CD4-positive, alpha-beta memory T cell (primary cell): ENCODE data around the gene APOL2. TPM values are rescaled to one million over a fixed set of nuclear protein-coding genes. Genes with fewer than 3 reads are reported as not detected.
A peak's percentile ranks its signal among the peaks of the same experiment; 100 is the strongest.
"Not testable (repeated sequence)": the region's sequence is repeated elsewhere in the genome, so short reads cannot be mapped to it uniquely, and the experiment has no call there.

Experiments
- CTCF ChIA-PET: fragments of 350-600 bp; sonication (Branson Sonifier 250); formaldehyde crosslinking; loops from one replicate; lab custom pipeline; 2021; ENCODE audit warnings: inconsistent platforms; ENCODE audit not compliant: partially characterized antibody; lab: Charles Lee
- POLR2A ChIA-PET: fragments of 350-600 bp; sonication (Branson Sonifier 250); formaldehyde crosslinking; loops from one replicate; lab custom pipeline; 2021; ENCODE audit not compliant: partially characterized antibody; lab: Charles Lee
- DNase-seq, 5 donors: peaks; one replicate each; pipeline versions ENCODE4 v3.0.0 to v3.0.0-alpha.2; 2020 to 2022; ENCODE audit warnings: mixed read lengths in 1 of 5
- H3K27ac ChIP-seq: one replicate; pipeline ENCODE4 v1.7.0; 2013; ENCODE audit warnings: low read depth, low read length
- H3K27me3 ChIP-seq: 2 replicates; pipeline ENCODE4 v1.7.0; 2013; ENCODE audit warnings: mild to moderate bottlenecking, low read length, moderate library complexity; ENCODE audit not compliant: insufficient read depth
- H3K36me3 ChIP-seq: 2 replicates; pipeline ENCODE4 v1.7.0; 2013; ENCODE audit warnings: mild to moderate bottlenecking, low read length, moderate library complexity; ENCODE audit not compliant: insufficient read depth
- H3K4me1 ChIP-seq: 2 replicates; pipeline ENCODE4 v1.7.0; 2013; ENCODE audit warnings: mild to moderate bottlenecking, low read length, moderate library complexity; ENCODE audit not compliant: insufficient read depth
- H3K4me3 ChIP-seq, 2 donors: one replicate each; pipeline ENCODE4 v1.7.0; 2013; ENCODE audit warnings: low read length in 2 of 2, mild to moderate bottlenecking in 1 of 2
- H3K9me3 ChIP-seq, 2 donors: one replicate each; pipeline ENCODE4 v1.7.0; 2013; ENCODE audit warnings: low read length in 2 of 2, control low read depth in 1 of 2; ENCODE audit not compliant: control insufficient read depth in 1 of 2
- H3K27ac Mint-ChIP-seq, 7 donors: one replicate each; pipeline ENCODE4 v1.8.0; 2020 to 2021; ENCODE audit warnings: mixed read lengths in 7 of 7, mild to moderate bottlenecking in 6 of 7, inconsistent platforms in 3 of 7, moderate library complexity in 3 of 7
- H3K27me3 Mint-ChIP-seq, 2 donors: one replicate each; pipeline ENCODE4 v1.8.0; 2020 to 2021; ENCODE audit warnings: mixed read lengths in 2 of 2
- H3K36me3 Mint-ChIP-seq, 2 donors: one replicate each; pipeline ENCODE4 v1.8.0; 2020 to 2021; ENCODE audit warnings: mixed read lengths in 2 of 2, inconsistent platforms in 1 of 2, mild to moderate bottlenecking in 1 of 2
- H3K4me1 Mint-ChIP-seq, 4 donors: one replicate each; pipeline ENCODE4 v1.8.0; 2020 to 2021; ENCODE audit warnings: mixed read lengths in 4 of 4, mild to moderate bottlenecking in 1 of 4
- H3K4me3 Mint-ChIP-seq, 8 donors: one replicate each; pipeline ENCODE4 v1.8.0; 2020 to 2021; ENCODE audit warnings: mixed read lengths in 8 of 8, mild to moderate bottlenecking in 7 of 8, moderate library complexity in 6 of 8, inconsistent platforms in 3 of 8
- H3K9me3 Mint-ChIP-seq, 8 donors: one replicate each; pipeline ENCODE4 v1.8.0; 2020 to 2021; ENCODE audit warnings: mixed read lengths in 8 of 8, mild to moderate bottlenecking in 5 of 8, inconsistent platforms in 3 of 8, moderate library complexity in 1 of 8
- intact Hi-C: fragments of 100-400 bp; cut with micrococcal nuclease; formaldehyde crosslinking; loops from one replicate; pipeline ENCODE4 v1.15.1; 2023
- polyA plus RNA-seq, 2 donors: library from polyadenylated mRNA; unstranded; fragments of 300-500 nt; fragmentation: Illumina TruSeq; gene quantifications; one replicate each; pipeline ENCODE4 v1.2.3, GENCODE V29; 2021
- total RNA-seq, 2 experiments: library from RNA; stranded (reverse); gene quantifications; one replicate each; pipeline ENCODE4 v1.2.3, GENCODE V29; 2021

APOL2 gene
- total and polyA plus RNA-seq, 4 experiments from 2014 or later, result 24.4 to 103 (median 61.7) TPM

DNA sequence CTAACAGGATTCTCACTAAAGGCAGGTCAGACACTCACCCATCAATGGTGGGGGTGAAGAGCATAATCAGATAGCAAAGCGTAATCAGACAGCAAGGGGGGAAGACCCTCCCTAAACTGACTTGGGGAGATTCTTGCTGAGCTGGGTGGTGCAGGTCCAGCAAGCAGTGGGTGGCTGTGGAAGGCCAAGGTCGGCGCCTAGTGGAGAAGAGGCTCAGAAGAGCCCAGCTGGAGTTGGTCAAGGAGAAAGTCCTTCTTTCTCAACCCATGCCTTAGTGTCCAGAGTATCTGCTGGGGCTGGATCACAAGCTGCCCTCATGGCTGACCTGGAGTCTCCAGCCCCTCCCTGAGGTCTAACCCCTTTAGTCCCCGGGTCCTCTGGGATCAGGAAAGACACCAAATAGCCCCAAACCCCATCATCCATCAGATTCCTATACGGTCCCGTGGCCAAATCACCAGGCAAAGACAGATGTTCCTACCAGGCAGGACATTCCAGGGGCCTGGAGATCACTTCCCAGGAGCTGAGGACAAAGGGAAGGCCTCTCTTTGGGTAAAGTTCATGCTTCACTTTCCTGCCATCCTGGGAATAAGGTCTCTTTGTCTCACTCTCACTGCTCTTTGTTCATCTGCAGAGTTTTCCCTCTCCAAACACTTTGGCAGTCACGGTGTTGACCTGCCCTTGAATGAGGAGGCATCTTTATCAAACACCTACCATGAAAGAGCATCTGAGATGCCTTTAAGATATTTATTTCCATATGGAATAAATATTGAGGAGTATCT lies 24.7 kb upstream of the APOL2 start:
- H3K9me3 Mint-ChIP-seq, H3K9me3 ChIP-seq, DNase-seq, H3K4me1 ChIP-seq, H3K27ac ChIP-seq, H3K27me3 ChIP-seq, H3K4me3 ChIP-seq, intact Hi-C loops, H3K4me3 Mint-ChIP-seq, H3K27me3 Mint-ChIP-seq: not testable (repeated sequence)
- H3K36me3 ChIP-seq, result peaks cover 19% of the 10 kb centered on the region
- ChIA-PET POLR2A (interaction anchor here (1.2 kb wide), 1 partner anchor 10 kb away, joined by 3 read pairs; no protein-coding TSS in a partner anchor), CTCF (interaction anchor here (1.4 to 2.4 kb wide), 3 partner anchors 11 to 25 kb away, joined by 4 to 8 read pairs (median 4); partner anchors contain the start of genes APOL1 and APOL2)
- Mint-ChIP-seq H3K27ac (peak overlapping the region in 1 of 7 donors; percentile 30), H3K4me1 (peaks cover 3 to 14% (median 6%) of the 10 kb centered on the region in 4 donors), H3K36me3 (peaks cover 48 to 72% of the 10 kb centered on the region in 2 donors)

DNA sequence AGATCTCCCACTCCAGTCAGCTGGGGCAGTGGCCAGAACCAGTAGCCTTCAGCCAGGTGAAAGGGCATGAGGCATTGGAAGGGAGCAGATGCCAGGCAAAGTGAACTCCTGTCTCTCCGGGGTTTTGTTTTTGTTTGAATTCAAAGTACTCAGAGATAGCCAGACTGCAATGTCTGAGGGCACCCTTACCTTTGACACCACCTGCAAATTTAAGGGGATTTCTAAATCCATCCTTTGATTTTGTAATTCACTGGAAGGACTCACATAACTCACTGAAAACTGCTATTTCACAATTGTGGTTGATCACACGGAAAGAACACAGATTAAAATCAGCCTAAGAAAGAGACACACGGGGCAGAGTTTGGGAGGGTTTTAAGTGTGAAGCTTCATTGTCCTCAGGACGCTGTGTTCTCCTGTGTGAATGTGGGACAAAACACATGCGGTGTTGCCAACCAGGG lies 23.9 kb upstream of the APOL2 start:
- Mint-ChIP-seq H3K4me1 (peaks cover 11 to 22% (median 14%) of the 10 kb centered on the region in 4 donors), H3K36me3 (peaks cover 56 to 80% of the 10 kb centered on the region in 2 donors)
- H3K27ac ChIP-seq, POLR2A ChIA-PET, H3K9me3 ChIP-seq, CTCF ChIA-PET, H3K27me3 ChIP-seq, H3K4me3 Mint-ChIP-seq, H3K9me3 Mint-ChIP-seq, H3K27ac Mint-ChIP-seq, intact Hi-C loops, H3K4me3 ChIP-seq, H3K27me3 Mint-ChIP-seq, DNase-seq: not testable (repeated sequence)
- Histone ChIP-seq H3K36me3 (peaks cover 19% of the 10 kb centered on the region), H3K4me1 (peaks cover 15% of the 10 kb centered on the region)

DNA sequence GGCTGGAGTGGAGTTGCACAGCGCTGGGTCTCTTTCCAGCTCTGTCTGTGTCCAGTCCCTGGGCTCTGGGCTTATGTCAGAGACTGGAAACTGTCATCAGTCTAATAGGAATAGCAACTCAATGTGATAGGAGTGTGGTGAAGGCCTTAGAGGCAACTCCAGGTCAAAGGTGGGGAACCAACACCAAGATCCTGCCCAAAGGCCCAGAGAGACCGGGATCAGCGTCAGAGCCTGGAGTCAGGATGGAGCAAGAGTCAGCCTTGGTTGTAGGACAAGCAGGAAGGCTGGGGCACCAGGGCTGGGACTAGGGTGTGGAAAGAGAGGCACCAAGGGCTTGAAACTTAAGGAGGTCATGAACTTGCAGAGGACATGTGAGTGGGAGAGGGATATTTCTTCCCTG lies 23.0 kb upstream of the APOL2 start:
- peak overlapping the region in 3 of 7 donors; percentile 13 to 75 (median 42) for H3K27ac Mint-ChIP-seq
- H3K36me3 Mint-ChIP-seq, result peaks cover 58 to 80% of the 10 kb centered on the region in 2 donors
- H3K9me3 ChIP-seq, H3K27me3 Mint-ChIP-seq, DNase-seq, H3K27ac ChIP-seq, H3K27me3 ChIP-seq, H3K4me3 ChIP-seq, POLR2A ChIA-PET, H3K4me3 Mint-ChIP-seq, intact Hi-C loops, H3K9me3 Mint-ChIP-seq: not testable (repeated sequence)
- H3K4me1 Mint-ChIP-seq, result peaks cover 17 to 29% (median 20%) of the 10 kb centered on the region in 4 donors
- peaks cover 21% of the 10 kb centered on the region for H3K4me1 ChIP-seq
- H3K36me3 ChIP-seq, result peaks cover 25% of the 10 kb centered on the region
- CTCF ChIA-PET, result interaction anchor here (1.7 to 4.3 kb wide), 2 partner anchors 16 to 23 kb away, joined by 5 to 17 read pairs; partner anchors contain the start of gene APOL2

DNA sequence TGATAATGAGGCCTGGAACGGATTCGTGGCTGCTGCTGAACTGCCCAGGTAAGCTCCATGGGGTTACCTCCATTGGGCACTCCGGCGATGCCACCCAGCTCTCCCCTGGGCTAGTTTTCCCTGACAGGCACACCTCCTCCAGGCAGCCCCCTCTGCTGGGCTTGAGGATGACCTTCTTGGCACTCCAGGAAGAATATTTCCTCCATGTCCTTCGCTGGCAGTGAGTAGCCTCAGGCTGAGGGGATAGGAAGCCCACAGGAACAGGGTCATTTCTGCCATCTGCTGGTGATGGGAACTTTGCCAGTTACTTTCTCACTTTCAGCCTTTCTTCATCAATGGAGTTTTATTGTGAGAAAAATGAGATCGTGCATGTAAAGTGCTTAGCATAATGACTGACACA lies 22.3 kb upstream of the APOL2 start:
- Histone ChIP-seq H3K4me1 (peaks cover 21% of the 10 kb centered on the region), H3K36me3 (peaks cover 26% of the 10 kb centered on the region)
- Mint-ChIP-seq H3K36me3 (peaks cover 56 to 82% of the 10 kb centered on the region in 2 donors), H3K27ac (peak overlapping the region in 2 of 7 donors; percentile 18 to 46), H3K4me1 (peaks cover 18 to 29% (median 23%) of the 10 kb centered on the region in 4 donors)
- H3K9me3 Mint-ChIP-seq, H3K27me3 ChIP-seq, H3K4me3 Mint-ChIP-seq, H3K9me3 ChIP-seq, intact Hi-C loops, POLR2A ChIA-PET, H3K27me3 Mint-ChIP-seq, H3K27ac ChIP-seq, H3K4me3 ChIP-seq, DNase-seq: not testable (repeated sequence)
- CTCF ChIA-PET, result interaction anchor here (1.7 to 4.3 kb wide), 2 partner anchors 16 to 22 kb away, joined by 5 to 17 read pairs; partner anchors contain the start of gene APOL2

DNA sequence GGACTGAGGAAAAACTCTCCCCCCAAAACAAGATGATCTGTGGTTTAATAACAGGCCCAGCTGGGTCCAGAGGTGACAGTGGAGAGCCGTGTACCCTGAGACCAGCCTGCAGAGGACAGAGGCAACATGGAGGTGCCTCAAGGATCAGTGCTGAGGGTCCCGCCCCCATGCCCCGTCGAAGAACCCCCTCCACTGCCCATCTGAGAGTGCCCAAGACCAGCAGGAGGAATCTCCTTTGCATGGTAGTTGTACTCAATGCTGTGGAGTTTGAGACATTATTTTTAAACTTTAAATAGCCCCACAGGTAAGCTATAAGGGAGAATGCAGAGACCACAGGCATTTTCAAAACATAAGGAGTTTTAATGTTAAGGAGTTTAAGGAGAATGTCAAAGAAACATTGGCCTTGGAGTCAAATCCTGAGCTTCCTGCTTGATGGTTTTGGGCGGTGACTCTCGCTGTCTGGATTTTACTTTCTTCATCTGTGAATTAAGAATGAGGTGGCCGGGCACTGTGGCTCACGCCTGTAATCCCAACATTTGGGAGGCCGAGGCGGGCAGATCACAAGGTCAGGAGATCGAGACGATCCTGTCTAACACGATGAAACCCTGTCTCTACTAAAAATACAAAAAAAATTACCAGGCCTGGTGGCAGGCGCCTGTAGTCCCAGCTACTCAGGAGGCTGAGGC lies 20.4 kb upstream of the APOL2 start:
- Histone ChIP-seq H3K4me1 (peaks cover 34% of the 10 kb centered on the region), H3K4me3 (no peak overlapping the region), H3K9me3 (no peaks in the 10 kb centered on the region), H3K27me3 (no peaks in the 10 kb centered on the region), H3K27ac (no peak overlapping the region), H3K36me3 (peaks cover 15% of the 10 kb centered on the region)
- Mint-ChIP-seq H3K27ac (peak overlapping the region in 5 of 7 donors; percentile 72 to 96 (median 89)), H3K4me1 (peaks cover 28 to 48% (median 36%) of the 10 kb centered on the region in 4 donors), H3K9me3 (peaks cover 0 to 3% (median 0%) of the 10 kb centered on the region in 8 donors), H3K4me3 (no peak overlapping the region), H3K27me3 (no peaks in the 10 kb centered on the region), H3K36me3 (peaks cover 50 to 76% of the 10 kb centered on the region in 2 donors)
- intact Hi-C loops, result no loop called here
- ChIA-PET CTCF (interaction anchor here (1.3 to 4.3 kb wide), 3 partner anchors 18 to 32 kb away, joined by 3 to 17 read pairs (median 7); partner anchors contain the start of gene APOL2), POLR2A (interaction anchor here (1.0 to 2.1 kb wide), 4 partner anchors 21 to 72 kb away, joined by 3 to 11 read pairs (median 5); partner anchors contain the start of gene APOL2)
- no peak for DNase-seq

DNA sequence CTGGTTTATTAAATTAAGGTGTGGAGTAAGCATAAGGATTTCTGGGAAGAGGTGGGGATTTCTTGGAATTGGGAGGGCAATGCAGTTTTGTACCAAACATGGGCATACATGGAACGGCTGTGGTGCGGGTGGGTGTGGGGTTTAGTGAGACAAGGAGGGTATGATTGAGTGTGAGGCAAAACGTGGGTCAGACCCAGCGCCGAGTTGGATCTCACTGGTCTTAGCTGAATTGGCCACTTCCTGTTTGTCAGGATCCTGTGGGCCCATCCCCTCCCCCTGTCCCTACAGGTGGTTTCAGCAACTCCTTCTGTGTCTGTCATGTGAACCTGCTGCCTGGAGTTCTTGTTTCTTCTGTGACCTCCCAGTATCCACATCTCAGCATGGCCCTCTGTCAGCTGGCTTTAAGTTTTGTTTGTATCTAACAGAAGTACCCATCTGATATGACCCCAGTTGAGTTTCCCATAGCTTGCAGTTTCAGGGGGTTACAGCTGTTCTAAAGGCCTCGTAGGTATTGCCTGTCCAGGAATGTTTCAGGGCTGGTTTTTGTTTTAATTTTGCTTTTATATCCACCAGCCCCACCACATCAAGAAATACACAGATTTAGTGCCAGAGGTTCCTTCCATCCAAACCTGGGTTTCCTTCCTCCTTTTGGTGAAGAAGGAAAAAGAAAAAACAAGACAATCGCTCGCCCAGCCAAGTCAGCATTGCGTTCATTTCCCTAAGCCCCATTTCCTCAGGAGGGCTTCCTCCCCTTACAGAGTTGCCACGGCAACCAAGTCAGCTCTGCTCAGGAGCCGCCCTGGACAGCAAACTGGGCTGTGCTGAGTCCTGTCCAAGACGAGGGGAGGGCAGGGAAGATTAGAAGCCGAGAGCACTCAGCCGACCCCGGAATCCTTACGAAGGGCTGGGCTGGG lies 19.6 kb upstream of the APOL2 start:
- intact Hi-C loops, result no loop called here
- no peak for DNase-seq
- peaks cover 32 to 56% (median 41%) of the 10 kb centered on the region in 4 donors for H3K4me1 Mint-ChIP-seq
- ChIA-PET POLR2A (interaction anchor here (0.9 to 2.1 kb wide), 5 partner anchors 20 to 73 kb away, joined by 3 to 11 read pairs (median 4); partner anchors contain the start of gene APOL2), CTCF (interaction anchor here (0.8 to 4.3 kb wide), 5 partner anchors 19 to 227 kb away, joined by 3 to 17 read pairs (median 6); partner anchors contain the start of gene APOL2)
- peaks cover 0 to 3% (median 0%) of the 10 kb centered on the region in 8 donors for H3K9me3 Mint-ChIP-seq
- H3K27ac Mint-ChIP-seq, result peak overlapping the region; percentile 83 to 96 (median 89)
- H3K36me3 Mint-ChIP-seq, result peaks cover 47 to 76% of the 10 kb centered on the region in 2 donors
- no peaks in the 10 kb centered on the region for H3K27me3 ChIP-seq
- no peak overlapping the region for H3K4me3 ChIP-seq
- no peaks in the 10 kb centered on the region for H3K9me3 ChIP-seq
- H3K4me1 ChIP-seq, result peaks cover 42% of the 10 kb centered on the region
- peak overlapping the region; percentile 33 for H3K27ac ChIP-seq
- H3K36me3 ChIP-seq, result peaks cover 15% of the 10 kb centered on the region
- H3K4me3 Mint-ChIP-seq, result peak overlapping the region in 7 of 8 donors; percentile 50 to 81 (median 77)
- H3K27me3 Mint-ChIP-seq, result no peaks in the 10 kb centered on the region
